Cortex of kidney (tissue), 1 donor: ENCODE measurements around the gene GHR.

Source experiments
- DNase-seq: peaks from one replicate; lab custom pipeline; 2025; lab: John Stamatoyannopoulos, UW

The GHR gene

DNA sequence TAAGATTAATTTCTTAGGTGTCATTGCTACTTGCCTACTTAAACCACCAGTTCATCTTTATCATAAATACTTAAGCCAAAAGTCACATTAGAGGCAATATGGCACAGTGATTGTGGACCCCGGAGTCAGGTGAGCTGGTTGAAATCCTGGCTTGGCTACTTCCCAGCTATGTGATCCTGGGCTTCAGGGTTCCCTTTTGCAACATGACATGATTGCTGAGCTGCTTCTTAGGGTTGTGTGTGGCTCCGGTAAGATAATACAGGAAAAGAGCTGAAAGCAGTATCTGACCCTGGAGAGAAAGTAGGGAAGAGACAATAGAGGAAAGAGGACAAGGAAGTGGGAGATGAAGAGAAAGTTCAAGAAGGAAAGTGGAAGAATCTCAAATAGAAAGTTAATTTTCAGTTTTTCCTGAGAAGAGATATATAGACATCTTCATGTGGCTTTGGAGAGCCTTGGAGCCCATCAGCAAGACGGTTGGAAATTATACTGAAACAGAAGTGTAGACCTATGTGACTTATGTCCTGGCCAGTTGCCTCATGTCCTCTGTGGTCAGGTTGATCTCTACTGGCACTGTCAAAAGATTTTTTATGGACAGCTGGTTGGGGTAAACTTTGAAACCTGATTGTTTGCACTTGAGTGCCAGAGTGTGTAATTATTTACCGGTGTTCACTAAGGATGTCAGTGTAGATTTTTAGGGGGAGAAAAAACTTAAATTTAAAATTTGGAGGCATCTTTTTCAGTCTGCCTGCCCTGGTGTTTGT, 93.2 kb downstream of the GHR start:
- no peak for DNase-seq

DNA sequence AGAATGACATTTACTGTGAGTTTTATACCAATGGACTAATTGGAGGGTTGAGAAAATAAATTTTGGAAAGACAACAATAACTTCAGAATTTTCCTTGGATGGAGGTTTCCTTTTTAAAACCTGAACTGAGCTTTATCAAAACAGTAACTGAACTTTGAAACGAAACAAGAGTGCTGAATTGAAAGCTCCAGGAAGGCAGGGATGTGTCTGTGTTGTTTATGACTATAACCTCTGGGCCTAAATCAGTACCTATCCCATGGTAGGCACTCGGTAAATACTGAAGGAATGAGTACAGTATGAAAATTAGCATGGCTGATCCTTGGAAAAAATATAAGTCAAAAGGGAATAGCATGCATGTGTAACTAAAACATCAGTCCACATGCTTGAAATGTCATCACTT, 93.9 kb downstream of the GHR start:
- no peak for DNase-seq

DNA sequence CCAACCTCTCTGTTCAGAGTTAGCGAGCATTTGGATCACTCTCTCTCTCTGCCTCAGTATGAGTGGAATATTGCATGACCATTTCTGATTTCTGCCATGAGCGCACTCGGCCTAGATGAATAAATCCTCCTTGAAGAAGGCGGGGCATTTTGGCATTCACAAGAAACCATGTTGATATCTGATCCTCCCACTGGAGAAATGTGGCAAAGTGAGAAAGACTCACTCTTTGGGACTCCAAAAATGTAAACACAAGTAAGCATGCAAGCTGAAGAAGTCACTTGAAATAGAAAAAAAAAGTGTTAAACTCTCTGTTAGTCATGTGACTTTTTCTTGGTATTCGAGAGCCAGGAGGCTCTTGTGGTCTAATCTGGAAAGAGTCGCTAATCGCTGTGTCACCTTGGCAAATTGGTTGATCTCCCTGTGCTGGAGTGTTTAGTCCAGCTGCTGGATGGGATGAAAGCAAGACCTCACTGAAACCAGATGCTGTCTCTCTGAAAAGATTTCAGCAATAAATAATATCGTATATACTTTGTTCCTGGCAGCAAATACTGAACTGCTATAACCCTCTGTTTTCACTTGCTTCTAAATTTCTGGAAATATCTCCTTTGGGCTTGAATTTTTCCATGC, 95.5 kb downstream of the GHR start:
- no peak for DNase-seq

DNA sequence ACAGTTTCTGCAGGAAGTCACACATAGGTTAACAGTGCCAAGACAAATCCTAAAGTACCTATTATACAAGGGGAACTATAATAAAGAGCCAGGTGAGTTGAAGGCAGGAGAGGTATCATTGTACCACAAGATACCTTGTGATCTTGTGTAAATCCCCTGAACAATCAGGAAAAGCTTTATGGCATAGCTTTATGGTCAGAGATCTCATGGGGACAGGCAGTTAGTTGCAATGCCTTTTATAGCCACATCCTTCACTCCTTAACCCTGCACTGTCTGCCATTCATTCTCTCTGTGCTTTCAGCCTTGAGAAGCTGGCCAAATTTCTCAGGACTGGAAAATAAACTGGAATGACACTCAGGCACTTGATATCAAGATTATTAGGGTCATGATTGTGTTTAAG, 97.0 kb downstream of the GHR start:
- no peak for DNase-seq

DNA sequence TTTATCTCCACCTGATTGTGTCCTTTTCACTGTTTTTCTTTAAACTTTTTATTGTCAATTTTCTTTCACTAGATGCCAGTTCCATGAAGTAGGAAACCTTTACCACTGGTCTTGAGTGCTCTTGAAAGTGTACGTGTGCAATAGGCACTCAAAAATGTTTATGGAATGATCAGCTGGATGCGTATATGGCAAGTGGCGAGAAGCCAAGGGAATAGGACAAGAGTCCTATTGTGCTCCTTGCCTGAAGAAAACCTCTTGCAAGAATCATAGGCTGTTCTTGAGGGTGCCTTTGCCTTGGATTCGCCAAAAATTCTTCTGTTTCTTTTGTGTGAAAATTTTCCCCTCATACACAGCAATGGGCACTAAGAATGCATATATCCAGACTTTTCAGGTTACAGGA, 97.7 kb downstream of the GHR start:
- DNase-seq = no peak

DNA sequence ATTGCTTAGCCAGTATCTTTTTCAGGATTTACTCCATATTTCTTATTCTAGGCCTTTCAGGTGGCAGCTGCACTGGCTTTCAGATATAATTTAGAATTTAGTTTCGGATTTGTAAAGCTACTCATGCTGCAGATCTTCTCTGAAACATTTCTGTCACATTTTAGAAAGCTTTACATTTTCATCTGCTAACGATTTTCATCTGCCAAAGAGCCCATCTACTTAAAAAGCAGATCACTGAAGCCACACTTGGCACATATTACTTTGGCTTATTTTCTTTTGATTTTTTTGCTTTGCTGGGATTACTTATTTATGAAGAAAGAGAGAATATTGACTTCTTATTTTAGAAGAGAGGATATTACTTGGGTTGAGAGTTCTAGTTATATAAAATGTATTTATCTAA, 98.2 kb downstream of the GHR start:
- no peak for DNase-seq

DNA sequence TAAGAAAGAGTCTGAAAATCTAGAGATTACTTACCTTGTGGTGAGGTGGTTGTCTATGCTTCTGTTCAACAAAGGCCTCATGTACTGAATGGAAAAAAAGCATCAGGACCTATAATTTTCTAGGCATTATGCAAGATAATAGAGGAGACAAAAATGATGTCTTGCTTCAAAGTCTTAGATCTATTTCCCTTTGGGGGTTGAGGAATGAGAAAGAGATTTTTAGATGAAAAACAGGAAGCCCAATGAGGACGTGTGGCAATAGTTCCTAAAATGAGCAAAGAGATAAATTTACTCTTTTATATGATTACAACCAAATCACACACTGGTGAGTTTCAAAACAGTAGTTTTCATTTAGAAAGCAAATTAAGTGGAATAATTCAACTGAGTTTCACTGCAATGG, 99.5 kb downstream of the GHR start:
- DNase-seq = no peak

DNA sequence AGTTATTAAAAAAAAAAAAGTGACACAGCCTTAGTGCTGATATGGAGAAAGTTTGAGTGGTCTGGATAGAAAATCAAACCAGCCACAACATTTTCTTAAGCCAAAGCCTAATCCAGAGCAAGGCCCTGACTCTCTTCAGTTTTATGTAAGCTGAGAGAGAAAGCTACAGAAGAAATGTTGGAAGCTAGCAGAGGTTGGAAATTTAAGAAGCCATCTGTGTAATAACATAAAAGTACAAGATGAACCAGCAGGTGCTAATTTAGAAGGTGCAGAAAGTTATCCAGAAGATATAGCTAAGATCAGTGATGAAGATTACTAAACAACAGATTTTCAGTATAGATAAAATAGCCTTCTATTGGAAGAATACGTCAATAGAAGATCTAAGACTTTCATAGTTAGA, 102.9 kb downstream of the GHR start:
- DNase-seq = no peak

DNA sequence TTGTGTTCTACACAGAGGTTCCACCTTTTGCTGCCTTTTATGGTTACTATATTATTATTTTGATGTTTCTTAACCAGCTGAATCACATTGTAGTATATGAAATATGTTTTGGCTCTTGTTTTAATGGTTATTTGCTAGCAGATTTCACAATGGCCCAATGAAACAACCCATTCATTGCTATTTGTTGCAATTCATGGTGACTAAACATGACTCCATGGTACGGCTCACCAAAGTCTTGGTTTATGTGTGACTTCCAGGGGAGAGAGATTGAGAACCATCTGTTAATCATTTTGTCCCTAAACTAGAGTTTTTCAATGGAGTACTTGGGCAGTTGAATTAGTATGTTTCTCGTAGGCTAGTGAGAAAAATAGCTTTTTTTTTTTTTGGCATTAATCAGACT, 108.4 kb downstream of the GHR start:
- no peak for DNase-seq

DNA sequence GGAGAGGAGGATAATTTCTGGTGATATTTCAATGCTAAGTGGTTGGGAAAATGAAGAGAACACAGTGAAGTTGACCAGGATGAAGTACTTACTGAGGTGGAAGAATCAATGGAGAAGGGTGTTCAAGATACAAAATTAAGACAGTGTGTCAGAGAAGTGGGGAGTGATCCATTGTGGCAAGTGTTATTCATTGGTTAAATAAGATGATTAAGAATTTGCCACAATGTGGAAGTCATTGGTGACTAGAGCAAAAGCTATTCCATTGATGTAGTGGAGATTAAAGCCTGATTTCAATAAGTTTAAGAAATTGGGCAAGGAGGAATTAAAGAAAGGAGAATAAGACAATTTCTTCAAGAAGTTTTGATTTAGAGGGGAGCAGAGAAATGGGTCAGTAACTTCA, 118.9 kb downstream of the GHR start:
- no peak for DNase-seq

DNA sequence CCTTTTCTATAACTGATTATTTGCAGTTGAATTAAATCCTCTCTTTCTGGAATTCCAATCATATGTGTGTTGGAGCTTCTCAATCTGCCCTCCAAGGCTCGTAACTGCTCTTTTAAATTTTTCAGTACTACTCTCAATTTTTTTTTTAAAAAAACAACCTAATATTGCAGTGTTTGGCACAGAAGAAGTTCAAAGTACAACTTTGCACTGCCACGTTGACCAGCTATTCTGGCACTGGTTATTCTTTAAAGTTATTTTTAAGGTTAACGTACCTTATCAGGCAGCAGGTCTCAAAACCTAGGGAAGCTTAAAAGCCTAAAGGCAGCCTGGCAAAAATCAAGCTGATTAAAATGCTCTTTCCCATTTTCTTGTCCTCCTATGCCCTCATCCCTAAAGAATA, 120.5 kb downstream of the GHR start:
- no peak for DNase-seq

DNA sequence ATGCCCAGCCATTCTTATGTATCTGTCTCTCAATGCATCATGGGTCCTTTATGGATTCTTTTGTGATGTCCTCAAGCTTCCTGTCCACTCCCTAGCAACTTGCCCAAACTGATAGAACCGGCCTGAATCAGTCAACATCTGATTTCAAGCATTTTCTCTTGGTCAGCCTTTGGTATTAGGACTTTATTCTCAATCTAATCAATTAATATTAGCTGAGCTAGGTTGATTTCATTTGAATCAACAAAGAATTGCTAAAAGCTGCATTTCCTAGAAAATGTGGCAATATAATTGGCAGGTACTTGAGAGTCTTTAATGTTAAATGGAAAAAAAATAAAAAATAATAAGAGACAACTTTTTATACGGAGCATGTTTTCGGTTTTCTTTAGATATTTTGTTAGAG, 121.8 kb downstream of the GHR start:
- no peak for DNase-seq

DNA sequence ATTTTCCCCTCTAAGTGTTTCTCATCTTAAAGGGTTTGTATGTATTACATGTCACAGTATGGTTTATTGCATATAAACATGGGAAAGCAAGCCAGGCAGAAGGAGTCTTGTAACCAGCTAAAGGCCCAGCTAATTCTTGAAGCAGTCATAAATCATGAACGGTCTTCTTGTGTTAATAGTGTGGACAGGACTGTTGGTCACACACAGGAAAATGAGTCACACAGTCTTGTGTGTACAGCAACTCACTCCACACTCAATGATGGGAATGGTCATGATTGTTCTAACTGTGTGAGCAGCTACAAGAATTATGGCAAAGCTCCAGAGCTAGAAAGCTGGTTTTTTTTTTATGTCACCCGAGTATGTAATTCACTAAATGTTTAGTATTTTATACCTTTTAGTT, 123.9 kb downstream of the GHR start:
- DNase-seq = no peak

DNA sequence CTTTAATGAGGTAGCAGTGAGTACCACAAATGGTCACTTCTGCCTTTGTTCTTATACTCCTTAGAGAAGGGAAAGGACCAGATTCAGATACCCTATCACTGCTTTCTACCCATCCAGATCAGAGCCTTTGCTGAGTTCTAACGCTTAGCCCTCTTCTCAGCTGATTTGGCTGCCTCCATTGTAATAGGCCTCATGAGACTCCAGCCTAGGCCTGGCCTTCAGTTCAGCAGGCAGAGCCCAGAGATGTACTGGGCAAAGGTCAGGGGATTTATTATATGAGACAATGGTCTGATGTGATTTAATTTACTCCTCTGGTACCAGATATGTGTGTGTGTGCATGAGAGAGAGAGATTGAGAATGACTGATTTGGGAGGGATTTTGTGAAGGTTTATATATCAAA, 124.7 kb downstream of the GHR start:
- no peak for DNase-seq

DNA sequence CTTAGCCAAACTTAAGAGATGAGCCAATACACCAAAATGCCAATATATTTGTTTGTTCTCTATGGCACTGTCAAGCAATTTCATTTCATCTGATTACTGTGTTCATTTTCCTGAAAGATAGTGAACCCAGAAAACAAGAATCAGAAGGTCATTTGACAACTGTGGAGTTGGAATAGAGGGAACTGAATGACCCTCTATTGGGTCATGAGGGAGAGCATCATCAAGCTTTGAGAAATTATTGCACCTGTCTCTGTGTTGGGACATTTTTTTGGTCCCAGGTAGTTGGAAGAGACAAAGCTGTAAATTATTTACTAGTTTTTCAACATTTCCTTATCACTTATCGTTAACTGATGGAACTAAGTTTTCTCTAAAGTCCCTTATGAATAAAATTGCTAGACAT, 129.4 kb downstream of the GHR start:
- no peak for DNase-seq

DNA sequence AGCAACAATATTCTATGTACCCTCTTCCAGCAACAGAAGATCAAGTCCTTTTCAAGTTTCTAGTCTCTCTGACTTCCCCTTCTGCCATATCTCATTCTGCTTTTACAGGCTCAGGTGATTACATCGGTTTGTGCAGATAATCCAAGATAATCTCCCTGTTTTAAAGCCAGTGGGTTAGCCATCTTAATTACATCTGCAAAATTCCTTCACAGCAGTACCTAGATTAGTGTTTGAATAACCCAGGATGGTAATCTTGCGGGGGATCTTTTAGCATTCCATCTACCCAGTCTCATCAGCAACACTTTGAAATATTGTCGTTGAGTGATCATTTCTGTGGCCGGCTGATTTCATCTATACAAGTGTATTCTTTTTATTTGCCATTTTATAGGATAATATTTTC, 130.2 kb downstream of the GHR start:
- no peak for DNase-seq

DNA sequence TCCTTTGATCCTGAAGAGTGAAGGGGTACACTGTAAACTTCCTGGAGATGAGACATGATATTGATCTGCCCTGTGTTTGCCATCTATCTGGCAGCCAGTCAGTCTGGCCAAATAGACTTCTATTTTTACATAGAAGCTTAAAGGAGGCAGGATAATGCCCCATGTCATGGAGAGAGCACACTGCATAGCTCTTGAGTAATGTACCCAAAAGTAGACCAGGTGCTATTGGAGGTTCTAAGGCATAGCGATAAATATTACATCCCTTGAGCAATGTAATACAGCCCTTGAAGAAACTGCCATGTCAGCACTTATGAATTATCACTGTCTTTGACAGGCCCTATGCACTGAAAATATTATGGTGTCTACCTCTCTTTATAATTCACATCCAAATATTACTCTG, 131.8 kb downstream of the GHR start:
- no peak for DNase-seq

DNA sequence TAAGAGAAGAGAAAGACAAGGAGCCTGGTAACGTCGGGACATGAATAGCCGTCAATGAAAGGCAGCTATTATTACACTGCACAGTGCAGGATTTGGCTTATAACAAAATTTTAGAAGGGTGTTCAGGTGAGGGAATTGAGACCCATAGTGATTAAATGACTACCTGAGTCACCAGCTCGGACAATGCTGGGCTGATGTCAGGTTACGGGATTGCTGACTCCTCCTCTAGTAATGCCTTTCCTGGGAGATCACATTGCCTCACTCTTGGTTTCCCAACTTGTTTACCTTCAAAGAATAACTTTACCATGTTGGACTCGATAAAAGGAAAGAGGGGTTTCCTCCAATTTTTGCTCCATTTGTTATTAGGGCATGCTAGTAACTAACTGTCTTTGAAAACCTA, 132.6 kb downstream of the GHR start:
- no peak for DNase-seq

DNA sequence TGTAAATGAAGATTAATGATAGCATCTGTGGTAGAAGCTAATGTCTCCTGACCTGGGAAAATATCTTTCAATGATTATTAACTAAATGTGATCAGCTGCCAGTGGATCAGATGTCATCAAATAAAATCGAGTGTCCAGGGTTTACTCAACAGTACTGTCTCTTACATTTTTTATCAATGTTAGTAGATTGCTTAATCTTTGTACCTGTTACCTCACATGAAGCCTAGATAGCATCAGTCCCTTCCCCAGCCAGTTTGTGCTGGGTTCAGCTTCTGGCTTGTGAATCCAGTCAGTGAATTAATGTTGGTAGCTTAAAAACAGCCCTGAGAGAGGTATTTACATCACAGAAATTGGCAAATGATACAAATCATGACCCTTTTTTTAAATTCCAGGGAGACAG, 134.4 kb downstream of the GHR start:
- no peak for DNase-seq

DNA sequence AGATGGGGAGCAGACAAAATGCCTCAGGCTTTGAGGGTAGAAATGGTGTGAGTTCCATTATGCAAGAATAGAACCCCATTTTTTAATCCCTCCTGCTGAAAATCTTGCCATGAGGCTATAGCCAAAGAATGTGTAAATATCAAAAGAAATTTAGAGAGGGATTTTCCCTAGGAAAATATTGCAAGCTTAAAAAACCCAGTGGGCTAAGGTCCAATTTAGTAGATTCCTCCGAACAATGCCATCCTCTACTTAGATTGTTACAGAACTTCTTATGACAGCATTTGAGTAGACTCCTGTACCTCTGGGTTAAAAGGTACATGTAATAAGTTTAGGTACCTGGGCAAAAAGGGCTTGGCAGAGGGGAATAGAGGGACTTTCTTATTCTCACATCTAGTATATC, 138.4 kb downstream of the GHR start:
- no peak for DNase-seq

DNA sequence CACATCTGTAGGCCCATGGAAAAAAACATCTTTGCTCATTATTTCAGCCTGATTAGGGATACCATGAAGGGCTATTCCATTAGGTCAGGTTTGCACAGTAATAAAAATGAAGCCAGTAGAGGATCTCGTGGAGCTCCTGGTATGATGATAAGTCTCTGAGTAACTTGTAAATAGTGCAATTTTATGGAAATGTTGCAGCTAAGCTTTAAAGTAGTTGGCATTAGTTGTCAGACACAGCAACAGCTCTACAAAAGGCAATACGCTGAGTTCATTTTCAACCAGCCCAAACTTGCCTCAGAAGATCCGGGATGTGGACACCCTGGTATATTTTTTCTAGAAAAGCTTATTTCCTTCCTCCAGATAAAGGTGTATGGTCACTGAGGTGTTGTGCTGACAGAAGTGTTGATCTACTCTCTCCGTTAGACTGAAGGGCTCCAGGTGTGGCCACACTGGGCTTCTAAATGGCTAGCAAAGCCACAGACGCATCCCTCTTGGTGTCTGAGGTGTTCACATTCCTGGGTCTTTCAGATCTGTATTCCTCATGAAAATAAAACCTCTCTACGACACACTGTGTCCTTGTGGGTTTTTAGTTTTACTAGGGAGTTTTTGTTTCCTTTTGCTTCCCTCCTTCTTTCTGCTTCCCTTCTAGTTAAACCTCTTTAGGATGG, 141.6 kb downstream of the GHR start:
- DNase-seq = no peak

DNA sequence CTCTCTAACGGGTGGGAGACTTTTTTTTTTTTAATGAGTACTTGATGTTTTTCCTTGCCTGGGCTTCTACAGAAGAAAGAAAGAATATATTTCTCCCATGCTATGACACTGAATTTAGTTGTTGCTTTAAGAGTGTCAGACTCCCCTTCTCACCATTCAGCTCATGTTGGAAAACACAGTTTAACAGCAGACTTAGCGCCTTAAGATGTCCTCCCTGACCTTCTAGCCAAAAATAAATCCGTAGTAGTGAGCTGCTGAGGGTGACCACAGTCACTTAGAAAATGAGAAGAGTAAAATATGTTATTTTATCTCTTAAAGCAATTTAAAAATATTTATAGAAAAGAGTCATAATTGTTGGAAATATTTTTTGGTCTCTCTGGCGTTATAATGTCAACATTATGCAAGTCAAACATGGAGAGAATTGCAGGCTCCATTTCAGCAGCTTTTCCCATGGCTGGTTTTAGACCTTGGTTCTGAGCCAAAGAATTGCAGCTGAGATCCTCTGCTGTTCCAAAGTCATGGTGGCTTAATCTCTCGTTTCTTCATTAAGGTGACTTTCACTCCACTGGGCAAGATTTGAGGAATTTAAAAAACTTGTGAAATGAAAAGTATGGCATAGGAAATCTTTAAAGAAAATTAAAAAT, 143.5 kb downstream of the GHR start:
- DNase-seq = no peak

DNA sequence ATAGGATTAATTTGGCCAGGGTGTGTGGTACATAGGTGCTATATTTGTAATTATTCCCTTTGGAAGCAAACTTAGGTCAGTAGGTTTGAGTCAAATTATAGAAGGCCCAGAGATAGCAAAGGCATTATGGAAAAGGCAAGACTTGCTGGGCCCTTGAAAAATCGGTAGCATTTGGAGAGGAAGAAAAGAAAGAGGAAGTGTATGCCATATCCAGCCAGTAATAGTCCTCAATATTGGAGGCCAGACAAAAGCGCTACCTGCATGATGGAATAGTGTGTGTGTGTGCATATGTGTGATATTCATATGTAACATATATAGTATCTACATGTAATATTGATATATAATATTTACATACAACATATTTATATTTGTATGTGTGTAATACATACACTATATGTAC, 146.1 kb downstream of the GHR start:
- no peak for DNase-seq
